Activated CD8-positive, alpha-beta memory T cell treated with anti-CD3 and anti-CD28 coated beads, Interleukin-2, amount 50 U/mL, for 24 hours (primary cell): Measurements from ENCODE around the gene KIF21A.
A peak's percentile ranks its signal among the peaks of the same experiment; 100 is the strongest.
"Not testable (repeated sequence)": the region's sequence is repeated elsewhere in the genome, so short reads cannot be mapped to it uniquely, and the experiment has no call there.

Experiments
- DNase-seq: peaks from one replicate; pipeline ENCODE4 v3.0.0-alpha.2; 2020; ENCODE audit errors: extremely low read depth

KIF21A gene, protein sequence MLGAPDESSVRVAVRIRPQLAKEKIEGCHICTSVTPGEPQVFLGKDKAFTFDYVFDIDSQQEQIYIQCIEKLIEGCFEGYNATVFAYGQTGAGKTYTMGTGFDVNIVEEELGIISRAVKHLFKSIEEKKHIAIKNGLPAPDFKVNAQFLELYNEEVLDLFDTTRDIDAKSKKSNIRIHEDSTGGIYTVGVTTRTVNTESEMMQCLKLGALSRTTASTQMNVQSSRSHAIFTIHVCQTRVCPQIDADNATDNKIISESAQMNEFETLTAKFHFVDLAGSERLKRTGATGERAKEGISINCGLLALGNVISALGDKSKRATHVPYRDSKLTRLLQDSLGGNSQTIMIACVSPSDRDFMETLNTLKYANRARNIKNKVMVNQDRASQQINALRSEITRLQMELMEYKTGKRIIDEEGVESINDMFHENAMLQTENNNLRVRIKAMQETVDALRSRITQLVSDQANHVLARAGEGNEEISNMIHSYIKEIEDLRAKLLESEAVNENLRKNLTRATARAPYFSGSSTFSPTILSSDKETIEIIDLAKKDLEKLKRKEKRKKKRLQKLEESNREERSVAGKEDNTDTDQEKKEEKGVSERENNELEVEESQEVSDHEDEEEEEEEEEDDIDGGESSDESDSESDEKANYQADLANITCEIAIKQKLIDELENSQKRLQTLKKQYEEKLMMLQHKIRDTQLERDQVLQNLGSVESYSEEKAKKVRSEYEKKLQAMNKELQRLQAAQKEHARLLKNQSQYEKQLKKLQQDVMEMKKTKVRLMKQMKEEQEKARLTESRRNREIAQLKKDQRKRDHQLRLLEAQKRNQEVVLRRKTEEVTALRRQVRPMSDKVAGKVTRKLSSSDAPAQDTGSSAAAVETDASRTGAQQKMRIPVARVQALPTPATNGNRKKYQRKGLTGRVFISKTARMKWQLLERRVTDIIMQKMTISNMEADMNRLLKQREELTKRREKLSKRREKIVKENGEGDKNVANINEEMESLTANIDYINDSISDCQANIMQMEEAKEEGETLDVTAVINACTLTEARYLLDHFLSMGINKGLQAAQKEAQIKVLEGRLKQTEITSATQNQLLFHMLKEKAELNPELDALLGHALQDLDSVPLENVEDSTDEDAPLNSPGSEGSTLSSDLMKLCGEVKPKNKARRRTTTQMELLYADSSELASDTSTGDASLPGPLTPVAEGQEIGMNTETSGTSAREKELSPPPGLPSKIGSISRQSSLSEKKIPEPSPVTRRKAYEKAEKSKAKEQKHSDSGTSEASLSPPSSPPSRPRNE (N-terminal part only)

DNA sequence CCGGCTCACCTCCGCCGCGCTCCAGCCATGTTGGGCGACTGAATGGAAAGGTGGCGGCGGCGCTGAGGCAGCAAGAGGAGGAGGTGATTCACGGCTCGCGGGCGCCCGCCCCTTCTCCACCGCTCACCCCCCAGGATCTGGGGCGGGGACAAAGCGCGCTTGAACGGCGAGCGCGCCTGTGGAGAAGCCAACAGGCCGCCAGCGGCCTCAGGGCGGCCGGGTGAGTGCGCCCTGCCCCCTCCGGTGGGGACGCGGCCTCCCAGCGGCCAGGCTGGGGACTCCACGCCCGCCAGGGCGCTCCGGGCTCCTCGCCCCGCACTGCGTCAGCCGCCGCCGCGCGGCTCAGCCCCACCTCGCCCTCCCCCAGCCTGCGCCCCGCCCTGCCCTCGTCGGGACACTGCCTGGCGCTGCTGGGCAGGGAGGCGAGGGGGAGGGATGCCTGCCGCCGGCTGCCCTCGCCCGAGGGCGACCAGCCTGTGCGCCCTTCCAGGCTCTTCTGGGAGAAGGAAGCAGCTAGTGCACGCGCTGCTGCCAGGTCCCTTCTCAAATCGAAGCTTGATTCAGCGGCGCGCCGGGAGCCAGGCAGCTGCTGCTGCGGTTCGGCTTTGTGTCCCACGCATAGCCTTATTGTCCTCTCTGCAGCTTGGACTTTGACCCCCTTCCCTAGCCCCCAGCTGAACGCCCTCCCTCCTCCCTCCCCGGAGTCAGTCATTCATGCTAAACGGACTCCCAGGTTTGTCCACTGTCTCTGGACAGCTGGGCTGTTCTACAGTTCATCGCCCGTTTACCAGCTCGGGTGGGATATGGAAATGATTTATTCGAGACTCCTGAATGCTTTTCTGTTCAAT is at the start of gene KIF21A:
Gene KIF21A (minus strand): TSS at position 40 of the 848 bp plus-strand sequence. CDS start 150 bp downstream, outside the sequence.
- peak; percentile 70 for DNase-seq

DNA sequence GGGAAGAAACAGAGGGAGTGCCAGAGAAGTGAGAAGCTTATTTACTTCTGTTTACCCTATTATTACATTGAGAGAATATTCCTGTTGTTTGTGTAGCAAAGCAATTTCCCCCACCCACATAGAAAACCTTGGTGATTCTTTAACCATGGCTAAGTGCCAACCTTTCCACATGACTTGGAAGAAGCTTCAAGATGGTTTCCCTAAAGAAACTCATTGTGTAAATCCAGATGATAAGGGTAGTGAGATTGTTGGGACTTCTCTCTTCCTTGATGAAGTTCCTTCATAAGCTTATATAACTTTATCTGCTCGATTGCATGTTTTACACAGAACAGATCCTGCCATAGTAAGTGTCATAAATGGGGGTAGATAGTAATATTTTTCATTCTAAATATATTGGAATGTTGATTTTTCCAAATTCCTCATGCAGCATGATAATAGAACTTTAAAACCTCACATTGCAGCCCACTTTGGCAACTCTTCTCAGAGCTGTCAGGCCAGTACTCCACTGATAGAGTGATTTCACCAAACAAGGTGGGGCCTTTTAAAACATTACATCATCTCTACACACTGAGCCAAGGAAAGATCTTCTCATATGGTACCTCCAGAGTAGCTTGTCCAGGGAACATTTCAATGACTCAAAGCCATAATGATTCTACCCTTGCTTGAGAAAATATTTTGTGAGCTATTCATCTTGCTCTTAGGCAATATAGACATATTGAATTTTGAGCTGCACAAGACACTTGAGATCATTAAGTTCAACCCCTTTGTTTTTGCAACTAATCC is 47.8 kb upstream of the KIF21A start:
- DNase-seq = no peak

DNA sequence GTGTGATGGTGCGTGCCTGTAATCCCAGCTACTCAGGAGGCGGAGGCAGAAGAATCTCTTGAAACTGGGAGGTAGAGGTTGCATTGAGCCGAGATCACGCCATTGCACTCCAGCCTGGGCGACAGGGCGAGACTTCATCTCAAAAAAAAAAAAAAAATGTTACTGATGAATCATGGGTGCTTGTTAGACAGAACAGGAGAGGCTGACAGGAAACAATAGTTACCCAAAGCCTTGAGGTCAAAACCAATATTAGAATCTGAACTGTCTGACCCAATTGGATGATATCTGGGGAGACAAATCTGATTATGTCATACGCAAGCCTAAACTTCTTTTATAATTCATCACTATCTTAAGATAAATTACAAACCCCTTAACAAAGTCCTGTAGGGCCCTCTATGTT is 40.7 kb upstream of the KIF21A start:
- DNase-seq = no peak

DNA sequence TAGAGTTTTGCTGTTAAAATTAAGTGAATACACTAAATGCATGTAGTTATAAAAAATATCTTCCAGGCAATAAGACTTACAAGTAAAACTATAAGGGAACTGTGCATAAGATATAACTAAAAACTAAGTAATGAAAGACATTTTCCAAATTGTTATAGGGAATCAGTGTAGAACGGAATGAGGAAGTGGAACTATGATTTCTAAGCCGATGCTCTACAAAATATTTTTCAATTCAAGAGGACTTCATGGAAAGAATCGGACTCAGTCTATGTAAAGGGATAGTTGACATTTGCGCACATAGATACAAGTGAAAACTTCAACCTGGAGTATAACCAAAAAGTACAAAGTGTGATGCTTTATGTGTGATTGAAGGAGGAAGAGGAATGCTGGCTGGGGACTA is 40.1 kb upstream of the KIF21A start:
- DNase-seq = no peak

DNA sequence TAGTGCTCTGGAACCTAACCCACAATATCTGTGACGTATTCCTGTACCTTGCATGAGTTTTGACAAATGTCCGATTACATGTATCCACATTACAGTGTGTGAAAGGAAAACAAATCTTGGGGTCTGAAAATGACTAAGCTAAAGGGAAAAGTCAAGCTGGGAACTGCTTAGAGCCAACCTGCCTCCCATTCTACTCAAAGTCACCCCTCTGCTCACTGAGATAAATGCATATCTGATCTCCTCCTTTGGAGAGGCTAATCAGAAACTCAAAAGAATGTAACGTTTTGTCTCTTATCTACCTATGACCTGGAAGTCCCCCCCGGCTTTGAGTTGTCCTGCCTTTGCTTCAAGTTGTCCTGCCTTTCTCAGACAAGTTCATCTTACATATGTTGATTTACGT is 34.0 kb upstream of the KIF21A start:
- no peak for DNase-seq

DNA sequence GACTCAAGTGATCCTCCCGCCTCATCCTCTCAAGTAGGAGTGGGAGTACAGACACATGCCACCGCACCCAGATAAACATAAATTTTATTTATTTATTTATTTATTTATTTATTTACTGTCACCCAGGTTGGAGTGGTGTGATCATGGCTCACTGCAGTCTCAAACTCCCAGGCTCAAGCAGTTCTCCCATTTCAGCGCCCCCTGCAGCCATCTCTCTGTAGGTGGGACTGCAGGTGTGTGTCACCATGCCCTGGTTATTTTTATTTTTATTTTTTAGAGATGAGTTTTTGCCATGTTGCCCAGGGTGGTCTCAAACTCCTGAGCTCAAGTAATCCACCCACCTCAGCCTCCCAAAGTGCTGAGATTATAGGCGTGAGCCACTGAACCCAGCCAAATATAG is 33.2 kb upstream of the KIF21A start:
- no peak for DNase-seq

DNA sequence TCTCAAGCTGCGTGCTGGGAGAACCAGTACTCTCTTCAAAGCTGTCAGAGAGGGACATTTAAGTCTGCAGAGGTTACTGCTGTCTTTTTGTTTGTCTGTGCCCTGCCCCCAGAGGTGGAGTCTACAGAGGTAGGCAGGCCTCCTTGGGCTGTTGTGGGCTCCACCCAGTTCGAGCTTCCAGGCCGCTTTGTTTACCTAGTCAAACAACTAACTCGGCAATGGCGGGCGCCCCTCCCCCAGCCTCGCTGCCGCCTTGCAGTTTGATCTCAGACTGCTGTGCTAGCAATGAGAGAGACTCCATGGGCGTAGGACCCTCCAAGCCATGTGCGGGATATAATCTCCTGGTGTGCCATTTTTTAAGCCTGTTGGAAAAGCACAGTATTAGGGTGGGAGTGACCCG is 32.2 kb upstream of the KIF21A start:
- not testable (repeated sequence) for DNase-seq

DNA sequence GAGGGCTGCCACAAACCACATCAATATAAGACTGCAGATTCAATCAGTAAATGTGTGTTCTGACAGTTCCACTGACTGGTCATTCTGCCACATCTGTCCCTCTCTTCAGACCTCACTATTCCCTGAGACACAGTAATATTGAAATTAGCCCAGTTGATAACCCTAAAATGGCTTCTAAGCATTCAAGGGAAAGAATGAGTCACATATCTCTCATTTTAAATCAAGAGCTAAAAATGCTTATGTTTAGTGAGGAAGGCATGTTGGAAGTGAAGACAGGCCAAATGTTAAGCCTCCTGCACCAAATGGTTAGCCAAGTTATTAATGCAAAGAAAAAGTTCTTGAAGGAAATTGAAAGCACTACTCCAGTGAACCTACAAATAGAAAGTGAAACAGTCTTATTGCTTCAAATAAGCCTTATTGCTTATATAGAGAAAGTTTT is 24.5 kb upstream of the KIF21A start:
- no peak for DNase-seq

DNA sequence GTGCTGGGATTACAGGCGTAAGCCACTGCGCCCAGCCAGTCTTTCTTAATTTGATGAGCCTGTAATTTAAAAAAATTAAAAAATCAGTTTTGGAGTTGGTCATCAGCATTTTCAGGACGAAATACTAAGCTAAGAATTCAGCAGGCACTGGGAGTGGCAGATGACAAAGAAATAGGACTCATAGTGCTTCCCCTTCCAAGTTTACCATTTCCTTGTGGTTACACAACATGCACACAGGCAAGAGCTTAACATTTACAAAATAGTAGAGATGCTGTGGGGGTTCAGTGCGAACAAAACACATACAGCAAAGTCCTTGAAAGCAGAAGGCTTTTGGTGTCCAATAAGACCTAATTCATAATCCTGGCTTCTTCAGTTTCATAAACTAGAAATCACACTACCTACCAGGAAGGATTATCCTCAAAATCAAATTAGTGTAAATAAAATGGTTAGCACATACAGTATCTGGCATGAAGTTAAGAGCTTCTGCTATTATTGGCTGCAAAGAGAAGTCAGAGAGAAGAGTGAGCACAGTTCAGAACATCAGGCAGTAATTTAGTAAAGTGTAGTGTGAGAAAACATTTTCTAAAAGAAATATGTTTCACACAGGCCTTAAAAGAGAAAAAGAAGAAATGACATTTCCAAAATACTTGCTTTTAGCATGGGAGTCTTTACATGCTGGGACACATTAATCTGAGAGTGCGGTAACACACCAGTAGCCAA is 22.2 kb upstream of the KIF21A start:
- no peak for DNase-seq

DNA sequence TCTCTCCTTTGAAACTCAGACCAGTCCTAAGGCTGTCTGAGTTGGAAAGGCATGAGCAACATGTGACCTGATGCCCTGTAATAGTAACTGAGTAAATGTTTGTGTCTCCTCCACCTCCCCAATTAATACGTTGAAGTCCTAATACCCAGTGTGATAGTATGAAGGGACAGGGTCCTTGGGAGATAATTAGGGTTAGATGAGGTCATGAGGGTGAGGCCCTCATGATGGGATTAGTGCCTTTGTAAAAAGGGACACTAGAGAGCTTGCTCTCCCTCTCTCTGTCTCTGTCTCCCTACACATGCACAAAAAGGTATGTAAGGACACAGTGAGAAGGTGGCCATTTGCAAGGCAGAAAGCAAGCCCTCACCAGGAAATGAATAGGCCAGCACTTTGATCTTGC is 18.1 kb upstream of the KIF21A start:
- no peak for DNase-seq

DNA sequence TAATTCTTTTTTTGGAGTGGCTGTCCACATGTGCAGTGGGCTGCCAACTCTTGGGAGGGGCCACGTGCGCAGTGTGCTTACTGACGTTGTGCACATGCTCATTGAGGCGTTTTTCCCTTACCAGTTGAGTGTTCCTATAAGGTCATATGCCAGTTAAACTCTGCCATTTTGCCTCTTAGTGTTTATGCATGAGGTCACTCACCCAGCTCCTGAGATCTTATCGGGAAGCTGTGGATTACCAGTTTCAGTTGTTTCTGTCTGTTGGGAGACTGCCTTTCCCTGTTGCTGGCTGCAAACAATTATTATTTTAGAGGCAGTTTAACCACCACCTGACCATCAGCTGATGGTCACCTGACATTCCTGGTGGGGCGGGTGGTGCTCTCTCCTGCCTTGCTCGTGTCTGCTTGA is 16.1 kb upstream of the KIF21A start:
- DNase-seq = no peak

DNA sequence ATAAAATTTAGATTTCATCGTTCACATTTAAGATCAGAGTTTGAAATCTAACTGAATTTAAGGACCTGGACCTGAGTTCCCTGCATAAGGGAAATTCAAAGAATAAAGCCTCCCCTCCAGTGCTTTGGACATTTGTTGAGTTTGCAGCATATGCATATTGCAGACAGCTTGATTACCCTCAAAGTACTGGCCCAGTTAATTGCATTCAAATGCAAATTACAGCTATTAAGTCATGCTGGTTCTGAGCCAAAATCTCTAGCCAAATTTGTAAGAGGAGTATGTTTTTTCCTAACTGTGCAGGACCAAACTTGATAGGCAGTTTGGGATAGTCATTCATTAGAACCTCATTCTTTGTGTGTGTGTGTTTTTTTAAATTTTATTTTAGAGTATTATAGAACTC is 9.1 kb upstream of the KIF21A start:
- no peak for DNase-seq

DNA sequence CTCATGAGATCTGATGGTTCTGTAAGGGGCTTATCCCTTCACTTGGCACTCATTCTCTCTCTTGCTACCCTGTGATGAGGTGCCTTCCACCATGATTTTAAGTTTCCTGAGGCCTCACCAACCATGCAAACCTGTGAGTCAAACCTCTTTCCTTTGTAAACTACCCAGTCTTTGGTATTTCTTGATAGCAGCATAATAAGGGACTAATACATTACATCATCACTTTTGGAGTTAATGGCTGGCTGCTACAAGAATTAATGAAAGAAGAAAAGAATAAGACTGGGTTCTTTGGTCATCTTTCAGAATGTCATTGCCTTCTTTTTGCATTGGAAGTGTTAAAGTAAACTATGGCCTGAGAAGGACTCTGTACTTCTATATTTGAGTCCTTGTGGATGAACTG is 5.1 kb upstream of the KIF21A start:
- DNase-seq = no peak

DNA sequence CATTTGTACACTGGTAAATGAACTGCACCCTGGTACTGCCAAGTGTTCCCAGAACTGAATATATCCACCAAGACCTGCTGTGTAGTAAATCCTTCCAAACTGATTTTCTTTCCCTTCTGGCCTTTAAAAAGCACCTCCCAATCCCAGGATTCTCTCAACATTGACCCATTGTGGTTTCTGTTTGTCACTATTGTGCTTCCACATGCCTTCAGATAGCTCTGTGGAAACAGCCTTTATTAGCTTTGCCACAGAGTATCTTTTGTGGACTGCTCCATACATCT is 949 bp upstream of the KIF21A start:
- DNase-seq = no peak

DNA sequence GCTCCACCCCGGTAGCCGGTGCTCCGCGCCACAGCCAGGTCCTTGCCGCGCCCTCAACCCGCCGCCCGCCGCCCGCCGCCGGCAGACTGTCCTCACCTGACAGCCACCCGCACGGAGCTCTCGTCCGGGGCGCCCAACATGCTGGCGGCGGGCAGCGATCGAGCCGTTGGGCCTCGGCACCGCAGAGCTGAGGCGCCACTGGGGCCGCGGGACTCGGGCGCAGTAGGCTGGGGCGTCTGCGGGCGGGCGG is 164 bp downstream of the KIF21A start:
- no peak for DNase-seq

DNA sequence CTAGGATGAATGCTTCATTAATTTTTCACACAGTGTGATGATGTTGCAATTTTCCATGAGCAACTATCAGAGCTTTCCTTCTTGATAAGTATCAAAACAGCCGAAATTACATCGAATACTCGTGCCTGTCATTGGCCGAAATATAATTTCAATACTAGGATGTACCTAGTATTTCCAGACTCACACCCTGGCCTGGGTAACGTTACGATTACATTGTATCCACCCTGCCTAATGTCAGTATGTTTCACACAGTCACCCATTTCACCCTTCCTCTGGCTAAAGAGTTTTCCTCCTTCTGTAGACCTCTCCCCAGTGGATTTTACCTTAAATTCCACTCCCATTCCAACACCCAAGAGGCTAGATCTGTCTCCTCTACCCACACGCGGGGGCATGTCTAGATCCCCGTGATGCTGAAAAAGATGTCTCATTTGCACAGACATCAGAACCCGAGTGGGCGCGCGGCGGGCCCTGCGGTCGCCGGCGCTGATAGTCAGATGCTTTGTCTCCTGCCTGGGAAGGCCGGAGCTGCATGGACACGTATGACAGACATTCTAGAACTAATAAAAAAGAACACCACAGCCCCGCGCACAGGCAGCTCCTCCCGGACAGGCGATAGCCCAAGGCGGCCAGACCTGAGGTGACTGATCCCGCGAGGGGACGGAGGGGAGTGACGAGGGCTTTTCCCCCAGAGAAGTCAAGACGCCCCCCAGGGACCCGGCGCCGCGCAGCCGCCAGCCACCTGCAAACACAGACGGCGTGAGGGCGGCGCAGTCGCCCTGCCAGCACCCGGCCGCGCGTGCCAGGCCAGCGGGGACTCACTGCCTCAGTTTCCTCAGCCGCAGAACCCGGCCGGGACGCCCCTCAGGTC is 723 bp downstream of the KIF21A start:
- DNase-seq = no peak

DNA sequence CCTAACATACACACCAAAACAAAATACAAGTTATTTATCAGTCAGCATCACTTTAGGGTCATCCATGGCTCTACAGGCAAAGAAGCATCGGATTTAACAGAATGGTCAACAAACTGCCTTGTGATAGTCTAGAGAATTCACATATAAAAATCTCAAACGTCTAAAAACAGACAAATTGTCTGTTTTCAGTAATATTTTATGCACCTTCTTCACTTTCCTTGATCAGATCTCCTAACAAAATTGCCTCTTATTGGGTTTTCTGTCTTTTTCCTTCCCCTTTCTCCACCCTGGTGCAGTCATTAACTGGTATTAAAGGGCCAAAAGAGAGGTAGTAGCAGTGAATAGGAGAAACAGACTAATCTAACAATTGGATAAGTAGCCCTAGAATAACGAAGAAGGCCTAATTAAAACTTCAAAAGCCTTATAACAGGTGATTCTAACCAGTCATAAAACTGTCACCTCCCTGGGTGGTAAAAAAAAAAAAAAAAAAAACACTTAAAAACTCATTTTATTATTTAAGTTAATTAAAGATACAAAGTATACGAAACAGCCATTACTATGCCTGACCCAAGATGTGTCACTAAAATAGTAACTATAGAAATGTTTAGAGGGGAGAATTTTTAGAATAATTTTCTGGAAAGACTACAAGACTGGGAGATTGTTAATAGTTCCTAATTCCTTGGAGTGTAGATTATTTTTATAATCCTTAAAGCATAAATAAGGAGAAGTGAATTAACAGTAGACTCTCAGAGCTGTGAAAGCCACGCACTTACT is 1.5 kb downstream of the KIF21A start:
- DNase-seq = no peak

DNA sequence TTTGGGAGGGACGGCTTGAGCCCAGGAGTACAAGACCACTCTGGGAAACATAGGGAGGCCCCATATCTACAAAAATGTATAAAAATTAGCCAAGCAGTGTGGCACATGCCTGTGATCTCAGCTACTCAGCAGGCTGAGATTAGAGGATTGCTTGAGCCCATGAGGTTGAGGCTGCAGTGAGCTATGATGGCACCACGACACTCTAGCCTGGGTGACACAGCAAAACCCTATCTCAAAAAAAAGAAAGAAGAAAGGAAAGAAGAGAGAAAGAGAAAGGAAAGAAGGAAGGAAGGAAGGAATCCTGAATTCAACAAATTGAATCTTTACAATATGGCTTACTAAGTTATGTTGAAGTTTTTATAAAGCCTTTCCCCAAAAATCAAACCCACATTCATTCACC is 2.1 kb downstream of the KIF21A start:
- DNase-seq = no peak
